Subcutaneous abdominal adipose tissue (tissue), 5 donors: Measurements from ENCODE around the gene ATP6V0A1.
"Not testable (repeated sequence)": the region's sequence is repeated elsewhere in the genome, so short reads cannot be mapped to it uniquely, and the experiment has no call there.

ENCODE experiments used
- H3K27ac ChIP-seq: one replicate; pipeline ENCODE4 v1.7.0; 2013; ENCODE audit warnings: low read depth, mild to moderate bottlenecking, inconsistent platforms, low read length, moderate library complexity
- H3K27me3 ChIP-seq, 5 donors: one replicate each; pipeline ENCODE4 v1.7.0; 2013; ENCODE audit warnings: low read length in 5 of 5, inconsistent platforms in 1 of 5; ENCODE audit not compliant: control insufficient read depth in 5 of 5, insufficient read depth in 4 of 5
- H3K36me3 ChIP-seq, 5 donors: one replicate each; pipeline ENCODE4 v1.7.0; 2013; ENCODE audit warnings: low read length in 5 of 5; ENCODE audit not compliant: control insufficient read depth in 5 of 5, insufficient read depth in 5 of 5
- H3K4me1 ChIP-seq, 5 donors: one replicate each; pipeline ENCODE4 v1.7.0; 2013; ENCODE audit warnings: low read length in 5 of 5, mild to moderate bottlenecking in 3 of 5, moderate library complexity in 1 of 5; ENCODE audit not compliant: control insufficient read depth in 5 of 5, insufficient read depth in 5 of 5
- H3K4me3 ChIP-seq, 5 donors: one replicate each; pipeline ENCODE4 v1.7.0; 2013; ENCODE audit warnings: low read length in 5 of 5, low read depth in 1 of 5
- H3K9ac ChIP-seq, 5 donors: one replicate each; pipeline ENCODE4 v1.7.0; 2013; ENCODE audit warnings: low read length in 5 of 5, mild to moderate bottlenecking in 4 of 5, moderate library complexity in 3 of 5
- H3K9me3 ChIP-seq, 5 donors: one replicate each; pipeline ENCODE4 v1.7.0; 2013; ENCODE audit warnings: low read length in 5 of 5; ENCODE audit not compliant: control insufficient read depth in 5 of 5
- donor health status: healthy.
- donor health status: healthy.
- donor health status: healthy.
- donor health status: healthy.
- donor health status: healthy.

Gene ATP6V0A1

DNA sequence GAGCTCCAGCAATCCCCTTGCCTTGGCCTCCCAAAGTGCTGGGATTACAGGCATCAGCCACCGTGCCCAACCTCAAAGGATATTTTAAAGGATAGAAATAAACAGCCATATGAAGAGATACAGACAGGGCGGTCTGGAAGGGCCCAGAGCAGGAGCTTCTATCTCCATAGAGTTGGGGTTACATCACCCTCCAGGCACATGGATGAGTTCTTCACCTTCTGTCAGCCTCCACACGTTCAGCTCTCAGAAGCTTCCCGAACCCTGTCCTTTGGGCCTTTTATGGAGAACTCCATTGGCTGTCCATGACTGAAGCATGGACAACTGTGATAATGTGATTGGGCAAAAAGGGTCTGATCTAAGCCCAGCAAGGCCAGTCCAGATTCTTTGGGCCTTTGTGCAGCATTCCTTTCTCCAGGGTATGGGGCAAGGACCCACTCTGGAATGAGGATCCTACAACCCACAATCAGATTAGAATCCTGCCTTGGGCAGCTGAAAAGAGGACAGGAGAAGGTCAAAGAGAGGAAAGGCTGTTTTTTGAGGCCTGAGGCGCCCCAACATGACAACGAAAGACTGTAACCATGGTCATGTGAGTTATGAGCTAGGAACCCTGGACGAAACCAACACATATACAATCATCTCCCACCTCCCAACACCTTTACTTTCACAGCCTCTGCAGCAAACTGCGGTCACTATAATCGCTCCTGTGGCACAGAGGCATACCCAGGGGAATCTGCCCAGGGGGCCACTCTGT lies 87.3 kb downstream of the ATP6V0A1 start:
- H3K4me3 ChIP-seq, H3K27ac ChIP-seq, H3K27me3 ChIP-seq, H3K9me3 ChIP-seq, H3K9ac ChIP-seq: not testable (repeated sequence)
- Histone ChIP-seq H3K4me1 (peaks cover 0 to 37% (median 25%) of the 10 kb centered on the region in 5 donors), H3K36me3 (peaks cover 0 to 39% (median 31%) of the 10 kb centered on the region in 5 donors)

DNA sequence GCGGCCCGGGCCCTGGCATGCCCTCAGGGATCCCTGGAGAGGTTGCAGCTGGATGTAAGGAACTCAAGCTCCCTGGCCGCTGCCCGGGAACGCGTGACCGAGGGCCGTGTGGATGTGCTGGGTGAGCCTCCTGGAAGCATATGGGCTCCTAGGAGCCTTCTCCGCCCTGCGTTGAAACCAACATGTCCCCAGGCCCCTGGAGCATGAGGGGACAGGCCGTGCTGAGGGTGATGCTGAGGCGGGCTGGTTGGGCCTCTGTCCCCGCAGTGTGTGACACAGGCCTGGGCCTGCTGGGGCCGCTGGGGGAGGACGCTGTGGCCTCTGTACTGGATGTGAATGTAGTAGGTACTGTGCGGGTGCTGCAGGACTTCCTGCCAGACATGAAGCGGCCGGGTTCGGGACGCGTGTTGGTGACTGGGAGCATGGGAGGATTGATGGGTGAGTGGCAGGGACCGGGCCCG lies 88.4 kb downstream of the ATP6V0A1 start:
- H3K27me3 ChIP-seq = peaks cover 0 to 6% (median 0%) of the 10 kb centered on the region in 5 donors
- peaks cover 0 to 28% (median 22%) of the 10 kb centered on the region in 5 donors for H3K36me3 ChIP-seq
- H3K4me1 ChIP-seq = peaks cover 0 to 42% (median 28%) of the 10 kb centered on the region in 5 donors
- H3K4me3 ChIP-seq = no peak overlapping the region
- no peak overlapping the region for H3K9ac ChIP-seq
- no peak overlapping the region for H3K27ac ChIP-seq
- H3K9me3 ChIP-seq = no peaks in the 10 kb centered on the region

DNA sequence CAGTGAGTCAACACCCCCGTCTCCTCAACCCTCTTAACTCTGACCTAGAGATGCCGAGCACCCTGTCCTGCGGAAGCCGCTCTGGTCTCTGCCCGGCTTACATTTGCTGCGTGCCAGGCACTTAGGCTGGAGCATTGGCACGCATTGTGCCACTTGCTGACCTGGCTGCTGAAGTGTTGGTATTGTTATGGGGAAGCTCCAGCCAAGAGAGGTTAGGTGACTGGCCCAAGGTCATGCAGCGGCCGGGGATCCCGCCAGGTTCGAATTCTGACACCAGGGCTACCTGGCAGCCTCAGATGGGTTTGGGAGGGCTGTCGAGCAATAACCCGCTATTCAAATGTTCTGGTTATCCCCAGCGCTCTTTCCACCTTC lies 89.0 kb downstream of the ATP6V0A1 start:
- no peak overlapping the region for H3K27ac ChIP-seq

DNA sequence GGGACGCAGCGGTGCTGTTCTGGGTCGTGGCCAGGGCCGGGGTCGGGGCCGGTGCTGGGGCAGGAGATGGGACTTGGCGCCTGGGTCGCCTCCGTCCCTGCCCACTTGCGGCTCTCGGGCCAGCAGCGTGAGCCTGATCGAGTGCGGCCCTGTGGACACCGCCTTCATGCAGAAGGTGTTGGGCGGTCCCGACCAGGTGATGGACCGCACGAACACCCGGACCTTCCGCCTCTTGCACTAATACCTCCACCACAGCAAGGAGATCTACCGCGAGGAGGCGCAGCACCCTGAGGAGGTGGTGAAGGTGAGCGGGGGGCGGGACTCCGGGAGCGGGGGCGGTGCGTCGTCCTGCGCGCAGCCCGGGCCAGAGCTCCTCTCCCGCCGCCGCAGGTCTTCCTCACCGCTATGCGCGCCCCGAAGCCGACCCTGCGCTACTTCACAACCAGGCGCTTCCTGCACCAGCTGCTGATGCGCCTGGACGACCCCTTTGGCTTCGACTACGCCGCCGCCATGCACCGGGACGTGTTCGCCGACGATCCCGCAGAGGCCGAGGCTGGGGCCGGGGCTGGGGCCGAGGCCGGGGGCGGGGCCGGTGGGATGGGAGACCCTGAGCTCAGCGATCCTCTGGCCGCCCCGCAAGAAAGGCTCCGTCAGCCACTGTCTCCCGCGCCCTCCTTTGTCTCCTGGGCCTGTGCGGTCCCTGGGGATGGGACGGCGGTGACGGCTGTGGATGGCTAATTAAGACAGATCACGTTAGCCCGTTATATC lies 89.6 kb downstream of the ATP6V0A1 start:
- peak overlapping the region in 2 of 5 donors; percentile 18 to 41 for H3K4me3 ChIP-seq
- H3K36me3 ChIP-seq = peaks cover 0 to 16% (median 15%) of the 10 kb centered on the region in 5 donors
- peaks cover 0 to 6% (median 0%) of the 10 kb centered on the region in 5 donors for H3K27me3 ChIP-seq
- H3K4me1 ChIP-seq = peaks cover 0 to 52% (median 37%) of the 10 kb centered on the region in 5 donors
- H3K9ac ChIP-seq = no peak overlapping the region
- H3K9me3 ChIP-seq = no peaks in the 10 kb centered on the region
- no peak overlapping the region for H3K27ac ChIP-seq

More for the DNA sequence above, 89.0 kb downstream of the ATP6V0A1 start:
- peaks cover 0 to 47% (median 33%) of the 10 kb centered on the region in 5 donors for H3K4me1 ChIP-seq
- no peak overlapping the region for H3K4me3 ChIP-seq
- peaks cover 0 to 6% (median 0%) of the 10 kb centered on the region in 5 donors for H3K27me3 ChIP-seq
- H3K36me3 ChIP-seq = peaks cover 0 to 21% (median 21%) of the 10 kb centered on the region in 5 donors
- no peaks in the 10 kb centered on the region for H3K9me3 ChIP-seq
- no peak overlapping the region for H3K9ac ChIP-seq

DNA sequence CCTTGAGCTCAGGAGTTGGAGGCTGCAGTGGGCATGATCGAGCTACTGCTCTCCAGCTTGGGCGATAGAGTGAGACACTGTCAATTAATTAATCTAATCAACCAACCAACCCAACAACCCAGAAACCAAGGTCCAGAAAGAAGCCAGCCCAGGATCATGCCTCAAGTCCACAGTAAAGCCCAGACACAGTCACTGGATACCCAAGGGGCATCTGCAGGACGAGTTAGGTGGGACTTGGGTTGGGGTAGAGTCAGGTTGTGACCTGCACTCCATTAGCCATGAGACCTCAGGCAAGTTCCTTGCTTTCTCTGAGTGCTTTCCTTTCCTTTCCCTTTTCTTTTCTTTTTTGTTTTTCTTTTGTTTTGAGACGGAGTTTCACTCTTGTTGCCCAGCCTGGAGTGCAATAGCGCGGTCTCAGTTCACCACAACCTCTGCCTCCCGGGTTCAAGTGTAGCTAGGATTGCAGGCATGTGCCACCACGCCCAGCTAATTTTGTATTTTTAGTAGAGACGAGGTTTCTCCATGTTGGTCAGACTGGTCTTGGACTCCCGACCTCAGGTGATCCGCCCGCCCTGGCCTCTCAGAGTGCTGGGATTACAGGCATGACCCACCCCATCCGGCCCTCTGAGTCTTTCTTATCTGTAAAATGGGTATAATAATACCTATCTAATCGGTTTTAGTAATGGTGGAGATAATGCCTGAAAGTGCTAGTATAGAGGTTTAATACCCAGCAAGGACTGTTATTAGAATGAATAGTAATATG lies 90.5 kb downstream of the ATP6V0A1 start:
- peaks cover 2 to 62% (median 46%) of the 10 kb centered on the region in 5 donors for H3K4me1 ChIP-seq
- no peaks in the 10 kb centered on the region for H3K9me3 ChIP-seq
- H3K27ac ChIP-seq = no peak overlapping the region
- H3K4me3 ChIP-seq = no peak overlapping the region
- peaks cover 0 to 6% (median 6%) of the 10 kb centered on the region in 5 donors for H3K36me3 ChIP-seq
- H3K9ac ChIP-seq = no peak overlapping the region
- H3K27me3 ChIP-seq = peaks cover 0 to 6% (median 0%) of the 10 kb centered on the region in 5 donors

DNA sequence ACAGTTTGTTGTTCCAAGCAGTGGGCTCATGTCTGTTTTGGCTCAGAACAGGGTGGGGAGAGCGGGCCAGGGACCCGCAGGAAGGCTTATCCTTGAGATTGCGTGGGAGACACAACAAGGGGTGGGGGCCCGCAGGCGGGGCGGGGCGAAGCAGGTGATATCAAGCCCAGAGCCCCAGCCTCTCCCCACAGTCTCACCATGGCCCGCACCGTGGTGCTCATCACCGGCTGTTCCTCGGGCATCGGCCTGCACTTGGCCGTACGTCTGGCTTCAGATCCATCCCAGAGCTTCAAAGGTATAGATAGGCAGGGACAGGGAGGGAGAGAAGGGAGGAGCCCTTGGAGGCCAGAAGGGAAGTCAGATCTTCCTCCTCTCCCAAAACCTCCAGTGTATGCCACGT lies 94.1 kb downstream of the ATP6V0A1 start, which contains the start of gene HSD17B1:
HSD17B1 (plus strand) TSS at position 188 of the 400 bp plus-strand sequence; CDS start at position 199, 11 bp downstream.
- H3K36me3 ChIP-seq, H3K27me3 ChIP-seq, H3K9me3 ChIP-seq: not testable (repeated sequence)
- H3K4me3 ChIP-seq = peak within 1 kb of the TSS in 4 of 5 donors; percentile 81 to 94 (median 90)
- H3K9ac ChIP-seq = peak within 1 kb of the TSS in 3 of 5 donors; percentile 89 to 91 (median 89)
- H3K27ac ChIP-seq = peak within 1 kb of the TSS; percentile 75
- H3K4me1 ChIP-seq = peaks cover 6 to 56% (median 47%) of the 10 kb centered on the region in 5 donors

DNA sequence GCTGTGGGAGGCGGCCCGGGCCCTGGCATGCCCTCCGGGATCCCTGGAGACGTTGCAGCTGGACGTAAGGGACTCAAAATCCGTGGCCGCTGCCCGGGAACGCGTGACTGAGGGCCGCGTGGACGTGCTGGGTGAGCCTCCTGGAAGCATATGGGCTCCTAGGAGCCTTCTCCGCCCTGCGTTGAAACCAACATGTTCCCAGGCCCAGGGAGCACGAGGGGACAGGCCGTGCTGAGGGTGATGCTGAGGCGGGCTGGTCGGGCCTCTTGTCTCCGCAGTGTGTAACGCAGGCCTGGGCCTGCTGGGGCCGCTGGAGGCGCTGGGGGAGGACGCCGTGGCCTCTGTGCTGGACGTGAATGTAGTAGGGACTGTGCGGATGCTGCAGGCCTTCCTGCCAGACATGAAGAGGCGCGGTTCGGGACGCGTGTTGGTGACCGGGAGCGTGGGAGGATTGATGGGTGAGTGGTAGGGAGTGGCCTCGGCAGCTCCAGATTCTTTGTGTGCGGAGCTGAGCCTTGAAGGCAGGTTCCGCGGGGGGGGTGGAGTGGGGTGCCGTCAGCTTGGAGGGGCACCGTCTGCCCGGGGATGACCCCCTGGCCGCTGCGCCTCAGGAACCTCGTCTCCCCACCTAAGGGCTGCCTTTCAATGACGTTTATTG lies 94.6 kb downstream of the ATP6V0A1 start:
- Histone ChIP-seq H3K4me1 (peaks cover 6 to 53% (median 44%) of the 10 kb centered on the region in 5 donors), H3K27ac (peak overlapping the region; percentile 75), H3K27me3 (peaks cover 0 to 6% (median 0%) of the 10 kb centered on the region in 5 donors), H3K4me3 (peak overlapping the region in 3 of 5 donors; percentile 89 to 94 (median 91)), H3K9ac (peak overlapping the region in 3 of 5 donors; percentile 89 to 91 (median 89)), H3K9me3 (no peaks in the 10 kb centered on the region), H3K36me3 (no peaks in the 10 kb centered on the region)

DNA sequence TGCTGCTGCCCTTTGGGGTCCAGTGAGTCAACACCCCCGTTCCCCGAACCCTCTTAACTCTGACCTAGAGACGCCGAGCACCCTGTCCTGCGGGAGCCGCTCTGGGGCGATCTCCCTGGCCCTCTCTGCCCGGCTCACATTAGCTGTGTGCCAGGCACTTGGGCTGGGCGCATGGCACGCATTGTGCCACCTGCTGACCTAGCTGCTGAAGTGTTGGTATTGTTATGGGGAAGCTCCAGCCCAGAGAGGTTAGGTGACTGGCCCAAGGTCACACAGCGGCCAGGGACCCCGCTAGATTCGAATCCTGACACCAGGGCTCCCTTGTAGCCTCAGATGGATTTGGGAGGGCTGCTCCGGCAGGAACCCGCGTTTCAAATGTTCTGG lies 95.2 kb downstream of the ATP6V0A1 start:
- no peaks in the 10 kb centered on the region for H3K9me3 ChIP-seq
- peak overlapping the region; percentile 65 to 94 (median 89) for H3K4me3 ChIP-seq
- peak overlapping the region; percentile 75 for H3K27ac ChIP-seq
- no peaks in the 10 kb centered on the region for H3K36me3 ChIP-seq
- H3K4me1 ChIP-seq = peaks cover 6 to 49% (median 39%) of the 10 kb centered on the region in 5 donors
- H3K9ac ChIP-seq = peak overlapping the region in 4 of 5 donors; percentile 89 to 92 (median 90)
- H3K27me3 ChIP-seq = peaks cover 0 to 3% (median 0%) of the 10 kb centered on the region in 5 donors
